GM18526 (cell line): ENCODE data around the gene WDR41.

Experiments used
- POLR2A ChIP-seq: IDR thresholded peaks from 3 replicates; pipeline ENCODE4 v1.6.1; 2011; ENCODE audit not compliant: insufficient read length; ENCODE audit errors: extremely low read depth

WDR41 gene, protein sequence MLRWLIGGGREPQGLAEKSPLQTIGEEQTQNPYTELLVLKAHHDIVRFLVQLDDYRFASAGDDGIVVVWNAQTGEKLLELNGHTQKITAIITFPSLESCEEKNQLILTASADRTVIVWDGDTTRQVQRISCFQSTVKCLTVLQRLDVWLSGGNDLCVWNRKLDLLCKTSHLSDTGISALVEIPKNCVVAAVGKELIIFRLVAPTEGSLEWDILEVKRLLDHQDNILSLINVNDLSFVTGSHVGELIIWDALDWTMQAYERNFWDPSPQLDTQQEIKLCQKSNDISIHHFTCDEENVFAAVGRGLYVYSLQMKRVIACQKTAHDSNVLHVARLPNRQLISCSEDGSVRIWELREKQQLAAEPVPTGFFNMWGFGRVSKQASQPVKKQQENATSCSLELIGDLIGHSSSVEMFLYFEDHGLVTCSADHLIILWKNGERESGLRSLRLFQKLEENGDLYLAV

GRCh38 chr5:77491783-77492652, at the start of gene WDR41:
Gene WDR41 (minus strand): TSS chr5:77492316. CDS start chr5:77492220, 96 bp downstream.
- TF ChIP-seq POLR2A, result peak; percentile 74

GRCh38 chr5:77531297-77531696, 39.2 kb upstream of the WDR41 start:
- no peak for TF ChIP-seq POLR2A

DNA sequence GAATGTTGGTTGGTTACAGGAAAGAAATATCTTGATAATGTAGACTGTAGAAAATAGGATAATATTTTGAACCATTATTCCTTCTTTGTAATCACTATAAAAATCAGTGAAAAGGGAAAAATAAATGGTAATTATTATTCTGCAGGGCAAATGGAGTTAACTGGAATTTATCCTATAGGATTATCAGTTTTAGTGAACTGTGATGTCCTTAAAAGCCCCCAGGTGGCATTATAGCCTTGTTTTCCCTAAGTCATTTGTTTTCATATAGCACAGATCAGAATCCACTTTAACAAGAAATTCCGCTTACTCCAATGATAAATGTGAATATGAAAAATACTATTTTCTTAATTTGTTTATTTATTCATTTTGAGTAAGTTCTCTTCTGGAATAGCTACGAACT, 26.2 kb upstream of the WDR41 start:
- no peak for TF ChIP-seq POLR2A

GRCh38 chr5:77514457-77514856, 22.3 kb upstream of the WDR41 start:
- TF ChIP-seq POLR2A, result no peak

DNA sequence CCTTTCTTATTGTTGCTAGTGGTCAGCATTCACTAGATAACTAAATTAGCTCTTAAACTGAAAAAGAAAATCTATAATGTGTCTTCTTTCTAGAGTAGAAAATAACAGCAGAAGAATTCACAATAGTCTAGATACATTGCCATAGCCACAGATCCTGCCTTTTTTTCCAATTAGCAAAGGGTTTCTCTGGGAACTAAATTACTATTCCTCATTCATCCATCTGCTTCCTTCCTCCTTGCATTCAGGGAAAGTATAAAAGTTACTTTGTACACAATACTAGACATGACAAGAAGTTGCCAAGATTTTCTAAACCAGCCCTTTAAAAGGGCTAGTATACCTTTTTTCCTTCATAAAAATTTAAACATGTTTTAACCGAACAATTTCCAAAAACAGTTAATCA, 21.2 kb upstream of the WDR41 start:
- no peak for TF ChIP-seq POLR2A

DNA sequence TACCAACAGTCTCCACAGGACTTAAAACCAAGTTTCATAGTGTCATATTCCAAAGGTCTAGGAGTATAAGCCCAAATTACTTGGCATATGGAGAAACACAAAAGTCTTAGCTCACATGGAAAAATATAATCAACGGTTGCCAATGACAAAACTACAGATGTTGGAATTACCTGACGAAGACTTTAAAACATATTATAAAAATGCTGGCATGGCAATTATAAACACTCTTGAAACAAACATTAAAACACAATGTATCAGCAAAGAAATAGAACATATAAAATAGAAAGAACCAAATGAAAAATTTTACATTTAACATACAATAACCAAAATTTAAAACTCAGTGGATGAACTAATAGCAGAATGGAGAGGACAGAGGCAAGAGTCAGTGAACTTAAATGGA, 7.9 kb upstream of the WDR41 start:
- no peak for TF ChIP-seq POLR2A

DNA sequence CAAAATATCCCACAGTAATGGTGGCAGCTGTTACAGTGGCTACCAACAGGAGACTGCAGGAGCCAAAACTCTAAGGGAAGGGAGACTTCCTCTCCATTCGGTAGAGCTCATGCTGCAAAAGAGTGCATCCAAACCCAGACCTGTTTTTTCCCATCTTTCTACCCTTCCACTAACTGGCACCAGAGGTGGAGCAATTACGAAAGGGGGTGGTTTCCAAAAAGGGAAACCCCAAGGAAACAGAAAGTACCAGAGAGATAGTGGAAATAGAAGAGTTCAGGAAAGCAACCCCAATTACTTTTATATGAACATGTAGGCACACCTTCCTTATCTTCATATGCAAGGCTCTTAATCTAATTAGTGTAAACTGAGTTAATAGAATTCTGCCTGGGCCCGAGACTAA, 7.3 kb upstream of the WDR41 start:
- TF ChIP-seq POLR2A, result no peak

DNA sequence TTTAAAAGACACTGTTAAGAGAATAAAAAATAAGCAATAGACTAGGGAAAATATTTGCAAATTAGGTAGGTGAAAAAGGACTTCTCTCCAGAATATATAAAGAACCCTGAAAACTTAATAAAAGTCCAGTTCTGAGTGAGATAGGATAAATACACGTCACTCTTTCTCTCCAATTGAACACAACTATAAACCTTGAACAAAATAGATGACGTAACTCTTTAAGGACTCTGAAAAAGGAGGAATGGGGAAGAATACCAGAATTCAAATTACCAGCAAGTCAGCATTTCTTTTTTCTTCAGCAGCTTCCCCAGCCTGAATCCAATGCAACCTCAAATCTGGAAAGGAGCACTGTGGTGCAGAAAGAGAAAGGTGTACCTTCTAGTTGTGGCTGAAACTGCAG, 6.8 kb upstream of the WDR41 start:
- no peak for TF ChIP-seq POLR2A

DNA sequence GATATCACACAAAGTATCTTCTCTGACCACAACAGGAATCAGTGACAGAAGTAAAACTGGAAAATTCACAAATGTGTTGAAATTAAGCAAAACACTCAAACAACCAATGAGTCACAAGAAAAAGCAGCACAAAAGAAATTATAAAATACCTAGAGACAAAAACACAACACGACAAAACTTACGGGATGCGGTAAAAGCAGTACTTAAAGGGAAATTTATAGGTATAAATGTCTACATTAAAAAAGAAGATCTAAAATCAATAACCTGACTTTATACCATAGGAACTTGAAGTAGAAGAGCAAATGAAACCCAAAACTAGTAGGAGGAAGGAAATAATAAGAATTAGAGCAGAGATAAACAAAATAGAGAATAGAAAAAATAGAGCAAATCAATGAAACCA, 2.8 kb upstream of the WDR41 start:
- no peak for TF ChIP-seq POLR2A

DNA sequence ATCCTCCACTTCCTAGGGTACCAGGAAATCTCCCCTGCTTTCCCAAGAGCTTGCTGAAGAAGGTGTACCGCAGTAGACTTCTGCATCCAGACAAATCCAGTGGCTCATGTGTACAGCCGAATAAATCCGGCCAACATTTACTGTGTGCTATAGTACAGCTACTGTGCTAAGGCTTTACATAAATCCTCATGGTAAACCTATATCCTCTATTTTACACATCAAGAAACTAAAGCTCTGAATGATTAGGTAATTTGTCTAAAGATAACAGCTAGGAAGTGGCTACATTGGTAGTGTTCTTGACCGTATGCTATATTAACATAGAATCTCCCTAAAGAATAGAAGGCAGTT, 511 bp upstream of the WDR41 start:
- TF ChIP-seq POLR2A, result no peak

- no peak for TF ChIP-seq POLR2A
These were observed 5.7 kb downstream of the WDR41 start for GRCh38 chr5:77486344-77486962.

DNA sequence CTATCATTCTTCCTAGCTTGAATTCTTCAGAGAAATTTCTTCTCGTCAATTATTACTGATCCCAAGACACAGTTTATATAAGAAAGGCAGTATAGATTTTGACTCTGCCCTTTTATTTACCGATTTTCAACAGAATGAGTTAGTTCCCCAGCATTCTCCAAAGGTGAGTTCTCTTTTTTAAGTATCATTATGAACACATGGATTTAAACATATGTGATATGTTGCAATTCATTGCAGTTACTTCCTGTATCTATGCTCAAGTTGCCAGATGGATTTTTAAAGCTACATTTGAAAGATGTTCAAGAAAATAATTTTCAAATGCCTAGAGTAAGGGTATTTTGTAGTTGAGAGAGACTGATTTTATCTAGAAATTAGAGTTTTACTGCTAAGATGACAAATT, 8.4 kb downstream of the WDR41 start:
- no peak for TF ChIP-seq POLR2A

GRCh38 chr5:77463905-77464304, 28.2 kb downstream of the WDR41 start:
- TF ChIP-seq POLR2A, result no peak

DNA sequence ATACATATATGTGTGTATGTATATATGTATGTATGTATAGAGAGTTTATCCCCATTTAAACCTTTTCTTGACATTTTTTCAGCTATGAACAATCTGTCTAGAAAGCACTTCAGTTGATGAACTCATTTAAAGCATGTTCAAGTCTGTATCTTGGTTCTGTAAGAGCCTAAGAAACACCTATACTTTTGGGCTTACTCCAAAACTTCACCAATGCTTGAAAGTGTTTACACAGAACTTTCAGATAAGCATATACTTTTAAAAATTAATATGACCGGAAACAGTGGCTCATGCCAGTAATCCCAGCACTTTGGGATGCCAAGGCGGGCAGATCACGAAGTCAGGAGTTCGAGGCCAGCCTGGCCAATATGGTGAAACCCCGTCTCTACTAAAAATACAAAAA, 30.8 kb downstream of the WDR41 start:
- TF ChIP-seq POLR2A, result no peak

- no peak for TF ChIP-seq POLR2A
These were observed 38.0 kb downstream of the WDR41 start for GRCh38 chr5:77454123-77454522.

- TF ChIP-seq POLR2A, result no peak
These were observed 39.8 kb downstream of the WDR41 start for GRCh38 chr5:77452351-77452750.
